ENCODE results near the gene CCDC157.

DNA sequence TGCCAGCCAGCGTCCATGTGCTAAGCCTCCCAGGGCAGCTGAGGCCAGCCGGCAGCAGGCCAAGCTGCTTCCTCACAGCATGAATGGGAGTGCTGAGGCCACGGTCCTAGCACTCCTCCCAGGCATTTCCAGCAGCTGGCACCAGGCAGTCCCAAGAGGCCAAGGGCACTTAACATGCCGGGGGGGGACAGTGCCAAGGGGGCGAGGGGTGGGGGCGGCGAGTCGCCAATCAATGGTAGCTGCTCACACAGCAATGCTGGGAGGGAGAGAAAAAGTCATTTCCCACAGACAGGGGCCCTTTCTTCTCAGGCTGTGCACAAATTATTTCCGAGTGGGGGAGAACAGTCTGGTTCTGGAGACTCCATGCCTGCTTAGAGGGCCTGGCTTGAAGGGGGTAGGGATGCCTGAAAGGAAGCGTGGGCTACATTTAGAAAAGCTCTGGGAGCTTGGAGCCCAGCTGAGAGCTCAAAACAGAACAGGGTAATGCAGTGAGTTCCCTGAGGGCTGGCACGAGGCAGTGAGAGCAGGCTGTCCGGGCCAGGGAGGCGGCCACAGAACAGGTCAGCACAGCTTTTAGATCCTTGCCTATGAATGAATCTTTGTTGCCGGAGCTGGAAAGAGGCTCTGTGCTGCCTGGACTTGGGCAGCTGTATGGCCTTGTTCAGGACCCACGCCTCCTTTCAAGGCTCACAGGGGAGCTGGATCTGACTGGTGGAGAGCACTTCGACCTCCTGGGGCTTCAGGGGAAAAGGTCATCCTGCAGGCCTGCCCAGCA, 15.7 kb upstream of the CCDC157 start:
- TF ChIP-seq, protein P1, sequence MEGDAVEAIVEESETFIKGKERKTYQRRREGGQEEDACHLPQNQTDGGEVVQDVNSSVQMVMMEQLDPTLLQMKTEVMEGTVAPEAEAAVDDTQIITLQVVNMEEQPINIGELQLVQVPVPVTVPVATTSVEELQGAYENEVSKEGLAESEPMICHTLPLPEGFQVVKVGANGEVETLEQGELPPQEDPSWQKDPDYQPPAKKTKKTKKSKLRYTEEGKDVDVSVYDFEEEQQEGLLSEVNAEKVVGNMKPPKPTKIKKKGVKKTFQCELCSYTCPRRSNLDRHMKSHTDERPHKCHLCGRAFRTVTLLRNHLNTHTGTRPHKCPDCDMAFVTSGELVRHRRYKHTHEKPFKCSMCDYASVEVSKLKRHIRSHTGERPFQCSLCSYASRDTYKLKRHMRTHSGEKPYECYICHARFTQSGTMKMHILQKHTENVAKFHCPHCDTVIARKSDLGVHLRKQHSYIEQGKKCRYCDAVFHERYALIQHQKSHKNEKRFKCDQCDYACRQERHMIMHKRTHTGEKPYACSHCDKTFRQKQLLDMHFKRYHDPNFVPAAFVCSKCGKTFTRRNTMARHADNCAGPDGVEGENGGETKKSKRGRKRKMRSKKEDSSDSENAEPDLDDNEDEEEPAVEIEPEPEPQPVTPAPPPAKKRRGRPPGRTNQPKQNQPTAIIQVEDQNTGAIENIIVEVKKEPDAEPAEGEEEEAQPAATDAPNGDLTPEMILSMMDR (IDR thresholded peaks at IDR 0.05): no peak
- no peak for TF ChIP-seq POLR2A (IDR thresholded peaks at IDR 0.05)
- no peak for TF ChIP-seq EP300 (IDR thresholded peaks at IDR 0.05)
- no peak for TF ChIP-seq POLR2AphosphoS5 (IDR thresholded peaks at IDR 0.05)

Measured in suprapubic skin (tissue), 4 donors.